Tibial nerve (tissue), 4 donors: ENCODE data around the gene ONECUT1.

ENCODE experiments used
- EP300 ChIP-seq, 2 donors: sonication (generic); formaldehyde crosslinking; IDR thresholded peaks; one replicate each; pipeline ENCODE4 v1.6.1; 2017; ENCODE audit warnings: antibody characterized with exemption in 2 of 2, mild to moderate bottlenecking in 1 of 2
- POLR2A ChIP-seq, 2 donors: fragments of 450-650 bp; IDR thresholded peaks; one replicate each; pipeline ENCODE4 v1.6.1; 2017; ENCODE audit warnings: antibody characterized with exemption in 2 of 2, mild to moderate bottlenecking in 2 of 2, moderate library complexity in 2 of 2
- TF ChIP-seq, protein P1 (sequence below), 5 experiments: fragments of 200-600 bp in 3 of 5; fragments of 450-650 bp in 2 of 5; sonication (generic) in 3 of 5; IDR thresholded peaks; one replicate each; pipeline ENCODE4 v1.5.1; 2016 to 2019; ENCODE audit warnings: antibody characterized with exemption in 5 of 5, mild to moderate bottlenecking in 3 of 5, moderate library complexity in 2 of 5

DNA sequence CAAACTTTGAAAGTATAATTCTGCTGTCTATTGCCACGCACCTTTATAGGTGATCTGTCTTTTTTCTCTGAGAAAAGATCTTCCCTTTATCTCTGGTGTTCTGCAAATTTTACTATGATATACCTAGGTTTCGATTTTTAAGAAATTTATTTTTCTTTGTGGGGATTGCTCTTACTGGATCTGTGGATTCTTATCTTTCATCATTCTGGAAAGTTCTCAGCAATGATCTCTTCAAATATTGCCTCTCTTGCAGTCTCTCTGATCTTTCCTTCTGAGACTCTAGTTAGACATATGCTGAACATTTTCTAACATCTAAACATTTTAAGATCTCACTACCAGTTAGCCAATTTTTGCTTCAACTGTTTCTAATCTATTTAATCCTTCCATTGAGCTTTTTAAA lies 63.9 kb downstream of the ONECUT1 start:
- TF ChIP-seq, protein P1, sequence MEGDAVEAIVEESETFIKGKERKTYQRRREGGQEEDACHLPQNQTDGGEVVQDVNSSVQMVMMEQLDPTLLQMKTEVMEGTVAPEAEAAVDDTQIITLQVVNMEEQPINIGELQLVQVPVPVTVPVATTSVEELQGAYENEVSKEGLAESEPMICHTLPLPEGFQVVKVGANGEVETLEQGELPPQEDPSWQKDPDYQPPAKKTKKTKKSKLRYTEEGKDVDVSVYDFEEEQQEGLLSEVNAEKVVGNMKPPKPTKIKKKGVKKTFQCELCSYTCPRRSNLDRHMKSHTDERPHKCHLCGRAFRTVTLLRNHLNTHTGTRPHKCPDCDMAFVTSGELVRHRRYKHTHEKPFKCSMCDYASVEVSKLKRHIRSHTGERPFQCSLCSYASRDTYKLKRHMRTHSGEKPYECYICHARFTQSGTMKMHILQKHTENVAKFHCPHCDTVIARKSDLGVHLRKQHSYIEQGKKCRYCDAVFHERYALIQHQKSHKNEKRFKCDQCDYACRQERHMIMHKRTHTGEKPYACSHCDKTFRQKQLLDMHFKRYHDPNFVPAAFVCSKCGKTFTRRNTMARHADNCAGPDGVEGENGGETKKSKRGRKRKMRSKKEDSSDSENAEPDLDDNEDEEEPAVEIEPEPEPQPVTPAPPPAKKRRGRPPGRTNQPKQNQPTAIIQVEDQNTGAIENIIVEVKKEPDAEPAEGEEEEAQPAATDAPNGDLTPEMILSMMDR (IDR thresholded peaks at IDR 0.05) = no peak
- TF ChIP-seq EP300 (IDR thresholded peaks at IDR 0.05) (no peak), POLR2A (IDR thresholded peaks at IDR 0.05) (no peak)
